ENCODE measurements around the gene SRBD1. TPM values are rescaled to one million over a fixed set of nuclear protein-coding genes. Genes with fewer than 3 reads are reported as not detected.

SRBD1 gene
- total RNA-seq, 1 experiment from 2014 or later, result 14.4 TPM

DNA sequence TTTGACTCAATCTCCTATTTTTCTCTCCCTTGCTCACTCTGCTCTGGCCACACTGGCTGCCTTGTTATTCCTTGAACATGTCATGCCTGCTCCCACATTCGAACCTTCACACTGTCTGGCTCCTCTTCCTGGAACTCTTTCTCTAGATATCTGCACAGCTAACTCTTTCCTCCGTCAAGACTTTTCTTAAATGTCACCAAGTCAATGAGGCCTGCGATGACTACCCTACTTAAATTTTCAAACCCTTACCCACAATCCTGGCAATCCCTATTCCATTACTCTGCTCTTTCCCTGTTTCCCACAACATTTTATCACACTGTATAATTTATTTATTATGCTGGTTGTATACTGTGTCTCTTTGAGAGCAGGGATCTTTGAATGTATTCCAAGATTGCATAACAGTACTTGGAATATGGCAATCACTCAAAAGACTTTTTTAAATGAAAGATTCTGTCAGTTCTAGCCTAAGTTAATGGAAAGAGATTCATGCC is 206.2 kb downstream of the SRBD1 start:
- Mint-ChIP-seq H3K4me3 (ENCODE audit: low read depth, unreplicated experiment) (no peak overlapping the region), H3K27me3 (ENCODE audit: unreplicated experiment) (no peaks in the 10 kb centered on the region), H3K4me1 (ENCODE audit: low read depth, unreplicated experiment) (no peaks in the 10 kb centered on the region), H3K27ac (ENCODE audit: unreplicated experiment) (no peak overlapping the region), H3K9me3 (ENCODE audit: low read depth, unreplicated experiment) (no peaks in the 10 kb centered on the region), H3K36me3 (ENCODE audit: insufficient read depth, unreplicated experiment) (no peaks in the 10 kb centered on the region)
- no peak for DNase-seq
- TF ChIP-seq, protein P1, sequence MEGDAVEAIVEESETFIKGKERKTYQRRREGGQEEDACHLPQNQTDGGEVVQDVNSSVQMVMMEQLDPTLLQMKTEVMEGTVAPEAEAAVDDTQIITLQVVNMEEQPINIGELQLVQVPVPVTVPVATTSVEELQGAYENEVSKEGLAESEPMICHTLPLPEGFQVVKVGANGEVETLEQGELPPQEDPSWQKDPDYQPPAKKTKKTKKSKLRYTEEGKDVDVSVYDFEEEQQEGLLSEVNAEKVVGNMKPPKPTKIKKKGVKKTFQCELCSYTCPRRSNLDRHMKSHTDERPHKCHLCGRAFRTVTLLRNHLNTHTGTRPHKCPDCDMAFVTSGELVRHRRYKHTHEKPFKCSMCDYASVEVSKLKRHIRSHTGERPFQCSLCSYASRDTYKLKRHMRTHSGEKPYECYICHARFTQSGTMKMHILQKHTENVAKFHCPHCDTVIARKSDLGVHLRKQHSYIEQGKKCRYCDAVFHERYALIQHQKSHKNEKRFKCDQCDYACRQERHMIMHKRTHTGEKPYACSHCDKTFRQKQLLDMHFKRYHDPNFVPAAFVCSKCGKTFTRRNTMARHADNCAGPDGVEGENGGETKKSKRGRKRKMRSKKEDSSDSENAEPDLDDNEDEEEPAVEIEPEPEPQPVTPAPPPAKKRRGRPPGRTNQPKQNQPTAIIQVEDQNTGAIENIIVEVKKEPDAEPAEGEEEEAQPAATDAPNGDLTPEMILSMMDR (IDR thresholded peaks at IDR 0.05; ENCODE audit: unreplicated experiment), result no peak
- CTCF ChIA-PET, result no interaction called here
- no TSS peak for BruUV-seq (replicated peaks)
- intact Hi-C loops (cut with micrococcal nuclease; ENCODE audit: unreplicated experiment), result no loop called here

DNA sequence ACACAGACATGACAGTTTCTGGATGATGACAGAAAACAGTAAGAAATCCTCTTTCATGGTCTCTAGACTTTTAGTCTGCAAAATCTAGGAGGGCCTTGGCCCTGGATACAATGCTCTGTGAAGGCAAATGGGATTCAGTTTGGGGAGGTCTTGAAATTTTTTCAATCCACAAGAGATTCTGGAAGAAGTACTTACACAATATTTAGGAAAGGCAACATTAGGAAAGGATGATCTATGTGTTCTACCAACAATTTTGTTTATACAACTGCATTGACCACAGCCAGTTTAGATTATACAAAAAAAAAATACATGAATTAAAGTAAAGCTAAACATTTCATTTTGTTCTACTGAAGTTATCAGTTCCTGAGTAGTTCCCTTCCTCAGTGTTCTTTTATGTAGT is 208.0 kb downstream of the SRBD1 start:
- no peak overlapping the region for H3K27ac Mint-ChIP-seq (ENCODE audit: unreplicated experiment)
- H3K4me1 Mint-ChIP-seq (ENCODE audit: low read depth, unreplicated experiment), result no peaks in the 10 kb centered on the region
- no peaks in the 10 kb centered on the region for H3K27me3 Mint-ChIP-seq (ENCODE audit: unreplicated experiment)
- H3K4me3 Mint-ChIP-seq (ENCODE audit: low read depth, unreplicated experiment), result no peak overlapping the region
- intact Hi-C loops (cut with micrococcal nuclease; ENCODE audit: unreplicated experiment), result no loop called here
- H3K36me3 Mint-ChIP-seq (ENCODE audit: insufficient read depth, unreplicated experiment), result no peaks in the 10 kb centered on the region
- TF ChIP-seq, protein P1 (IDR thresholded peaks at IDR 0.05; ENCODE audit: unreplicated experiment), result no peak
- DNase-seq, result no peak
- CTCF ChIA-PET, result no interaction called here
- BruUV-seq (replicated peaks), result no TSS peak
- H3K9me3 Mint-ChIP-seq (ENCODE audit: low read depth, unreplicated experiment), result no peaks in the 10 kb centered on the region

DNA sequence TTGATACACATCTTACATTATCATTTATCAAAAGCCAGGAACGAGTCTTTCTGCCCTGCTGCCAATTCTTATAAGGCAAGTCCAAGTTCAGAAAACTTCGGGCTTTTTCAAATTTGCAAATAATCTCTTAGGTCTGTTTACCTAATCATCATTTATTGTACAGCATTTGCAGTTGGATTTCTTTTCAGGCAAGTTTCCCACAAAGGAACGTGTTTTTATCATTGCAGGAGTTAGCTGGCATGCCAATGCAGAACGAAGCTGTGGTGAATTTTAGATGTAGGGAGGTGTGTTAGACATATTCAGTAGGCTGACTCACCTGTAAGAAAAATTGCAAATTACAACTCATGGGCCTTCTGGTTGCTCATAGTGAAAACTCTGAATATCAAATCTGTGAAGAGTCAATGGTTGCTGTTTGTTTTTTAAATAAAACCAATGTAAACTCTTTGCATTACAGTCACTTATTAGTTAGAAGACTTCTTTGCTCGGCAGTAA is 209.6 kb downstream of the SRBD1 start:
- Mint-ChIP-seq H3K4me3 (ENCODE audit: low read depth, unreplicated experiment) (no peak overlapping the region), H3K27me3 (ENCODE audit: unreplicated experiment) (no peaks in the 10 kb centered on the region), H3K27ac (ENCODE audit: unreplicated experiment) (no peak overlapping the region), H3K4me1 (ENCODE audit: low read depth, unreplicated experiment) (no peaks in the 10 kb centered on the region), H3K9me3 (ENCODE audit: low read depth, unreplicated experiment) (no peaks in the 10 kb centered on the region), H3K36me3 (ENCODE audit: insufficient read depth, unreplicated experiment) (no peaks in the 10 kb centered on the region)
- BruUV-seq (replicated peaks), result no TSS peak
- intact Hi-C loops (cut with micrococcal nuclease; ENCODE audit: unreplicated experiment), result no loop called here
- CTCF ChIA-PET, result no interaction called here
- TF ChIP-seq, protein P1 (IDR thresholded peaks at IDR 0.05; ENCODE audit: unreplicated experiment), result no peak
- DNase-seq, result no peak

DNA sequence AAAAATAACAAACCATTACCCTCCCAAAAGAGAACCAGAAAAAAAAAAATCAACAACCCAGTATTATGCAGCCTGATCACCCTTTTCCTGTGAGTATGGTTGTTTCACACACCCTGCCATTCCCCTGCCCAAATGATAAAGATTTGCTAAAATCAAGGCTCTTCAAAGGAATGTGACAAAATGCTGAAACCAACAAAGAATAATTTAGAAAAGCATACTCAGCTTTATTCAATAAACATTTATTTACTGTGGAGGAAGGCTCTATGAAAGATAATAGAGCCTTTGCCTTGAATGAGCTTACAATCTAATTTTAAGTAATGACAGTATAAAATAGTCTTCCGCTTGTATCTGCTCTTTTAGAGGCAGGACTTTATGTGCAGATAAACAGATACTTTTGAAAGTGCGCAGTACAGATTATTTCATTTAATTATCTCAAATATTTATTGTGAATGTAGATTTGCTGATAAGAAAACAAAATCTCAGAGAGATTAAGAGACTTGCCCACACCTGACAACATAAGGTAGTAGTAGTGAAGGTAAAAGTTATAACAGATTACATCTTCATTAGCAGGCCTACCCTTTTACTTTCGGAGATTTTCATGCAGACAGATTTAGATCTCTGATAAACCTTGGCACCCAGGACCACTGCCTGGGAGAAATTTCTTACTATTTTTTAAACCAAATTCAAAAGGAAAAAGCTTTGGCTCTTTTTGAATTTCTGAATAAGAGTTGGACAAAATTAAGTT is 211.9 kb downstream of the SRBD1 start:
- no peaks in the 10 kb centered on the region for H3K36me3 Mint-ChIP-seq (ENCODE audit: insufficient read depth, unreplicated experiment)
- CTCF ChIA-PET, result no interaction called here
- TF ChIP-seq, protein P1 (IDR thresholded peaks at IDR 0.05; ENCODE audit: unreplicated experiment), result no peak
- no peak overlapping the region for H3K27ac Mint-ChIP-seq (ENCODE audit: unreplicated experiment)
- BruUV-seq (replicated peaks), result no TSS peak
- H3K9me3 Mint-ChIP-seq (ENCODE audit: low read depth, unreplicated experiment), result no peaks in the 10 kb centered on the region
- no peaks in the 10 kb centered on the region for H3K27me3 Mint-ChIP-seq (ENCODE audit: unreplicated experiment)
- H3K4me3 Mint-ChIP-seq (ENCODE audit: low read depth, unreplicated experiment), result no peak overlapping the region
- intact Hi-C loops (cut with micrococcal nuclease; ENCODE audit: unreplicated experiment), result no loop called here
- no peak for DNase-seq
- no peaks in the 10 kb centered on the region for H3K4me1 Mint-ChIP-seq (ENCODE audit: low read depth, unreplicated experiment)
